Measurements from ENCODE around the gene OR8G5. TPM values are rescaled to one million over a fixed set of nuclear protein-coding genes. Genes with fewer than 3 reads are reported as not detected.

OR8G5 gene
- total RNA-seq, 1 donor from 2014 or later = not detected

GRCh38 chr11:124296016-124296415 lies 39.8 kb downstream of the OR8G5 start:
- DNase-seq (ENCODE audit: low spot score in 2 of 2, unreplicated experiment in 2 of 2) = no peak
- Mint-ChIP-seq H3K4me3 (no peak overlapping the region), H3K4me1 (no peaks in the 10 kb centered on the region), H3K27me3 (ENCODE audit: low read depth) (peaks cover 3% of the 10 kb centered on the region), H3K9me3 (peaks cover 6% of the 10 kb centered on the region), H3K27ac (no peak overlapping the region), H3K36me3 (no peaks in the 10 kb centered on the region)
- no peak for TF ChIP-seq CTCF (IDR thresholded peaks at IDR 0.05; ENCODE audit: unreplicated experiment)

- TF ChIP-seq CTCF (IDR thresholded peaks at IDR 0.05; ENCODE audit: unreplicated experiment) = no peak
- Mint-ChIP-seq H3K27me3 (ENCODE audit: low read depth) (peaks cover 3% of the 10 kb centered on the region), H3K36me3 (no peaks in the 10 kb centered on the region), H3K27ac (no peak overlapping the region), H3K4me1 (no peaks in the 10 kb centered on the region), H3K9me3 (no peaks in the 10 kb centered on the region), H3K4me3 (no peak overlapping the region)
- DNase-seq (ENCODE audit: low spot score in 2 of 2, unreplicated experiment in 2 of 2) = no peak
Measured at GRCh38 chr11:124297921-124298320, 41.7 kb downstream of the OR8G5 start.

GRCh38 chr11:124301548-124301947 lies 45.4 kb downstream of the OR8G5 start:
- Mint-ChIP-seq H3K9me3 (no peaks in the 10 kb centered on the region), H3K4me3 (no peak overlapping the region), H3K36me3 (no peaks in the 10 kb centered on the region), H3K27me3 (ENCODE audit: low read depth) (no peaks in the 10 kb centered on the region), H3K4me1 (no peaks in the 10 kb centered on the region), H3K27ac (no peak overlapping the region)
- TF ChIP-seq CTCF (IDR thresholded peaks at IDR 0.05; ENCODE audit: unreplicated experiment) = no peak
- DNase-seq (ENCODE audit: low spot score in 2 of 2, unreplicated experiment in 2 of 2) = no peak

GRCh38 chr11:124302347-124303125 lies 46.4 kb downstream of the OR8G5 start:
- no peak for TF ChIP-seq CTCF (IDR thresholded peaks at IDR 0.05; ENCODE audit: unreplicated experiment)
- Mint-ChIP-seq H3K27ac (no peak overlapping the region), H3K9me3 (no peaks in the 10 kb centered on the region), H3K4me1 (no peaks in the 10 kb centered on the region), H3K4me3 (no peak overlapping the region), H3K36me3 (no peaks in the 10 kb centered on the region), H3K27me3 (ENCODE audit: low read depth) (no peaks in the 10 kb centered on the region)
- no peak for DNase-seq (ENCODE audit: low spot score in 2 of 2, unreplicated experiment in 2 of 2)

GRCh38 chr11:124307093-124307492 lies 50.9 kb downstream of the OR8G5 start:
- Mint-ChIP-seq H3K9me3 (no peaks in the 10 kb centered on the region), H3K27ac (no peak overlapping the region)

More at GRCh38 chr11:124307093-124307492, 50.9 kb downstream of the OR8G5 start:
- no peak for DNase-seq (ENCODE audit: low spot score in 2 of 2, unreplicated experiment in 2 of 2)
- H3K4me1 Mint-ChIP-seq = no peaks in the 10 kb centered on the region
- H3K36me3 Mint-ChIP-seq = no peaks in the 10 kb centered on the region
- no peak for TF ChIP-seq CTCF (IDR thresholded peaks at IDR 0.05; ENCODE audit: unreplicated experiment)
- H3K27me3 Mint-ChIP-seq (ENCODE audit: low read depth) = peaks cover 15% of the 10 kb centered on the region
- no peak overlapping the region for H3K4me3 Mint-ChIP-seq

All from mesothelial cell of epicardium (in vitro differentiated cells).